ENCODE measurements around the gene PFKFB3.

Gene PFKFB3

DNA sequence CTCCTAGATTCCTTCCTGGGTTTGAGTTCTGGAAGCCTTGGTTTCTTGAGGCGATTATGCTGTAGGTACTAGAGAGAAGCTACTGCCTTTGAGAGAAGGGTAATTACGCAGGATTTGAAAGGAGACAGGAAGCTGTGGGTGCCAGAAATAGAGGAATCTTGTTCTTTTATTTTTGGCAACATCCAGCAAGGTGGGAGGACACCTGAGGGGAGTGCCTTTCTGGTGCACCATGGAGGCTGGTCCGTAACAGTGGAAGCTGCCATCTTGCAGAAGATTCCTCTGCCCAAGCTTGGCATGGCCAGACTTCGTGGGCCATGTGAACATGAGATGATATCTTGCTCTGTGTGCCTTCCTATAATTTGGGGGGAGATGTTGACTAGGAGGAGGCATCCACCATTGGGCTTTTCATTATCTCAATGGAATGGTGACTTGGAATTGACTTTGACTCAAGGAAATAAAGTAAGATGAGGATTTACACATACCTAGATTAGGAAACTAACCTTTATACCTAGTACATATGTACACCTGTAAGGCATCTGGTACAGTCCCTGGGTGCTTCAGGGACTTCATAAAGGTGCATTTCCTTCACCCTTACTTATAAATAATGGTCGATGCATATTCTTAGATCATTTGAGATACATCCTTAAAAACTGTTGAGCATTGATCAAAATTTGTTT, 98.2 kb downstream of the PFKFB3 start:
- H3K4me3 Mint-ChIP-seq, result peak overlapping the region; percentile 75 to 76
- peaks cover 4 to 5% of the 10 kb centered on the region in 2 donors for H3K9me3 Mint-ChIP-seq
- H3K4me1 Mint-ChIP-seq, result peaks cover 54 to 75% of the 10 kb centered on the region in 2 donors

DNA sequence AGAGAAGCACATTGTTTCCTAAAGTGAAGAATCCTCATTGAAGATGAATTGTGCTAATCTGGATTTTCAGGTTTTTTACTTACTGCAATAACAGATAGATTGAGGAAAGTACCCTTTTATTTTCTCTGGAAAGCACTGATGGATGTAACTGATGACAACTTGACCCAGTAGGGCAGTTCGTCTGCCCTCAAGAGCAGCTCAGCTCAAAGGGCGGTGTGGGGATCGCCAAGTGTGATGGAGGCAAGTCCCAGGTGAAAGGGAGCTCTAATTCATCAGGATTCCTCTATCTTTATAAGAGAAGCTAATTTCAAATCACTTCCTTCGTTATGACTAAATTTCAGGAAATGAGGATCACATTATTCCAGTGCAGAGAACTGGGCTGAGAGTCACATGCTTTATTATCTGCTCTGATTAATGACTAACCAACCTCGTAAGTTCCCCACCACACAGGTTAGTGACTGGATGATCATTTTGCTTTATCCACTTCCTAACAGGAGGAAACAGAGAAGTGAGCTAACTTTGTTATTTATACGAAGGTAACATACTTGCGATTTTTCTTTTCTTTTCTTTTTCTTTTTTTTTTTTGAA, 98.8 kb downstream of the PFKFB3 start:
- Mint-ChIP-seq H3K9me3 (peaks cover 5 to 6% of the 10 kb centered on the region in 2 donors), H3K4me1 (peaks cover 52 to 71% of the 10 kb centered on the region in 2 donors), H3K27ac (peak overlapping the region; percentile 68), H3K27me3 (no peaks in the 10 kb centered on the region), H3K4me3 (peak overlapping the region in 1 of 2 donors; percentile 35), H3K36me3 (peaks cover 6 to 18% of the 10 kb centered on the region in 2 donors)
- DNase-seq (peak; percentile 17), ATAC-seq (replicated peaks) (no peak)

More for the DNA sequence above, 98.2 kb downstream of the PFKFB3 start:
- Mint-ChIP-seq H3K36me3 (peaks cover 2 to 18% of the 10 kb centered on the region in 2 donors), H3K27ac (peak overlapping the region; percentile 98), H3K27me3 (no peaks in the 10 kb centered on the region)
- no peak for ATAC-seq (replicated peaks)
- no peak for DNase-seq

All from stimulated activated naive B cell treated with anti-CD40 and anti-IgM and Interleukin-4, amounts not matched to agents 10 μg/mL and 1 μg/mL and 100 μg/mL, for 72 hours (primary cell).